HepG2 (cell line): ENCODE data around the gene SLC25A14. TPM values are rescaled to one million over a fixed set of nuclear protein-coding genes. Genes with fewer than 3 reads are reported as not detected.

Experiments
- ATF7 ChIP-seq, 2 experiments: fragments of 450-650 bp in 1 of 2; sonication (generic) in 1 of 2; formaldehyde crosslinking in 1 of 2; IDR thresholded peaks; 2 replicates each; pipeline versions ENCODE4 v1.4.0 to v1.6.1; 2016 to 2020; ENCODE audit warnings: antibody characterized with exemption in 1 of 2, mild to moderate bottlenecking in 1 of 2, missing genetic modification reagents in 1 of 2
- BHLHE40 ChIP-seq: IDR thresholded peaks from 2 replicates; pipeline ENCODE4 v1.6.1; 2011; ENCODE audit warnings: low read length, improper control_type of control experiment
- FOXA1 ChIP-seq, 2 experiments: fragments of 450-650 bp in 1 of 2; sonication (generic) in 1 of 2; formaldehyde crosslinking in 1 of 2; IDR thresholded peaks; 2 replicates each; pipeline versions ENCODE4 v1.4.0 to v1.6.1; 2016 to 2020; ENCODE audit warnings: missing genetic modification reagents in 1 of 2
- FOXK1 ChIP-seq: sonication (generic); formaldehyde crosslinking; IDR thresholded peaks from 2 replicates; pipeline ENCODE4 v1.4.0; 2020; ENCODE audit warnings: low read depth, missing genetic modification reagents, borderline replicate concordance
- GTF3A ChIP-seq: sonication (generic); formaldehyde crosslinking; conservative IDR thresholded peaks from 2 replicates; pipeline ENCODE4 v1.4.0; 2020; ENCODE audit warnings: mild to moderate bottlenecking, missing genetic modification reagents
- HNF4G ChIP-seq, 2 experiments: sonication (generic) in 1 of 2; formaldehyde crosslinking in 1 of 2; IDR thresholded peaks; 2 replicates each; pipeline versions ENCODE4 v1.4.0 to v1.6.1; 2011 to 2020; ENCODE audit warnings: borderline replicate concordance in 2 of 2, low read depth in 2 of 2, mild to moderate bottlenecking in 2 of 2, low read length in 1 of 2, missing genetic modification reagents in 1 of 2, moderate library complexity in 1 of 2
- MAZ ChIP-seq, 2 experiments: sonication (generic) in 1 of 2; formaldehyde crosslinking in 1 of 2; IDR thresholded peaks; 2 replicates each; pipeline versions ENCODE4 v1.5.0 to v1.6.1; 2012 to 2020; ENCODE audit warnings: low read depth in 2 of 2, mild to moderate bottlenecking in 2 of 2, borderline replicate concordance in 1 of 2, improper control_type of control experiment in 1 of 2, low read length in 1 of 2, missing genetic modification reagents in 1 of 2, moderate library complexity in 1 of 2
- MED8 ChIP-seq: sonication (generic); formaldehyde crosslinking; IDR thresholded peaks from 2 replicates; pipeline ENCODE4 v1.8.1; 2023; ENCODE audit warnings: mild to moderate bottlenecking, missing genetic modification reagents; ENCODE audit not compliant: insufficient replicate concordance
- NFKB2 ChIP-seq: sonication (generic); formaldehyde crosslinking; IDR thresholded peaks from 2 replicates; pipeline ENCODE4 v1.4.0; 2020; ENCODE audit warnings: missing genetic modification reagents, borderline replicate concordance
- NFYC ChIP-seq: IDR thresholded peaks from 2 replicates; pipeline ENCODE4 v1.6.1; 2016; ENCODE audit warnings: missing genetic modification reagents, missing compliant biosample characterization
- NR2F6 ChIP-seq, 2 experiments: IDR thresholded peaks; 2 replicates each; pipeline ENCODE4 v1.6.1; 2016; ENCODE audit warnings: antibody characterized with exemption in 1 of 2, mild to moderate bottlenecking in 1 of 2
- PHF20 ChIP-seq: sonication (generic); formaldehyde crosslinking; IDR thresholded peaks from 2 replicates; pipeline ENCODE4 v1.5.0; 2020; ENCODE audit warnings: mild to moderate bottlenecking, missing genetic modification reagents
- POLR2A ChIP-seq, 2 experiments: IDR thresholded peaks; 2 replicates each; pipeline ENCODE4 v1.6.1; 2011; ENCODE audit warnings: low read depth in 2 of 2, low read length in 2 of 2, mild to moderate bottlenecking in 1 of 2, moderate library complexity in 1 of 2; ENCODE audit not compliant: insufficient read depth in 1 of 2
- RXRA ChIP-seq: sonication (generic); formaldehyde crosslinking; IDR thresholded peaks from 2 replicates; pipeline ENCODE4 v1.5.1; 2020; ENCODE audit warnings: missing genetic modification reagents
- SCMH1 ChIP-seq: sonication (generic); formaldehyde crosslinking; IDR thresholded peaks from 2 replicates; pipeline ENCODE4 v1.9.0; 2021; ENCODE audit warnings: missing genetic modification reagents, mild to moderate bottlenecking, borderline replicate concordance
- TAF1 ChIP-seq: sonication (generic); formaldehyde crosslinking; IDR thresholded peaks from 2 replicates; pipeline ENCODE4 v1.4.0; 2020; ENCODE audit warnings: missing genetic modification reagents
- ZNF350 ChIP-seq: sonication (generic); formaldehyde crosslinking; IDR thresholded peaks from 2 replicates; pipeline ENCODE4 v1.4.0; 2020; ENCODE audit warnings: mild to moderate bottlenecking, low read depth, missing genetic modification reagents, borderline replicate concordance
- ZNF468 ChIP-seq: sonication (generic); formaldehyde crosslinking; IDR thresholded peaks from 2 replicates; pipeline ENCODE4 v1.8.0; 2022; ENCODE audit warnings: mild to moderate bottlenecking, moderate library complexity, missing genetic modification reagents
- ZNF605 ChIP-seq: sonication (generic); formaldehyde crosslinking; IDR thresholded peaks from 2 replicates; pipeline ENCODE4 v1.8.0; 2022; ENCODE audit warnings: mild to moderate bottlenecking, missing genetic modification reagents
- ZNF747 ChIP-seq: sonication (generic); formaldehyde crosslinking; IDR thresholded peaks from 2 replicates; pipeline ENCODE4 v1.8.1; 2023; ENCODE audit warnings: missing genetic modification reagents, mild to moderate bottlenecking, borderline replicate concordance
- polyA plus RNA-seq, 8 experiments: library from polyadenylated mRNA; depleted of rRNA in 3 of 8; stranded (reverse) in 7 of 8; unstranded in 1 of 8; fragments of >200 nt; fragmentation: Illumina TruSeq in 4 of 8; extraction: Trizol in 4 of 8; gene quantifications; 2 replicates each; pipeline versions ENCODE4 v1.2.1 to v1.2.3, GENCODE V29; 2011 to 2016; ENCODE audit warnings: low read depth in 4 of 8, missing spikeins in 1 of 8, mixed read lengths in 1 of 8; ENCODE audit not compliant: insufficient read depth in 1 of 8
- total RNA-seq, 5 experiments: library from RNA; depleted of rRNA; stranded (reverse); fragments of >200 nt; fragmentation: Illumina TruSeq; extraction: Trizol; gene quantifications; 2 replicates each; pipeline ENCODE4 v1.2.3, GENCODE V29; 2016; ENCODE audit warnings: low read depth in 1 of 5
- TF ChIP-seq, protein P1 (sequence below): sonication (generic); formaldehyde crosslinking; IDR thresholded peaks from 2 replicates; pipeline ENCODE4 v1.4.0; 2020; ENCODE audit warnings: missing genetic modification reagents
- TF ChIP-seq, protein P2 (sequence below): sonication (generic); formaldehyde crosslinking; IDR thresholded peaks from 2 replicates; pipeline ENCODE4 v1.4.0; 2020; ENCODE audit warnings: low read depth, mild to moderate bottlenecking, missing genetic modification reagents

Gene SLC25A14
- total and polyA plus RNA-seq, 2 of the 13 experiments (the other 11 are each of a cell fraction or from before 2014, with no cell fraction given) = 14.0 to 15.6 TPM

DNA sequence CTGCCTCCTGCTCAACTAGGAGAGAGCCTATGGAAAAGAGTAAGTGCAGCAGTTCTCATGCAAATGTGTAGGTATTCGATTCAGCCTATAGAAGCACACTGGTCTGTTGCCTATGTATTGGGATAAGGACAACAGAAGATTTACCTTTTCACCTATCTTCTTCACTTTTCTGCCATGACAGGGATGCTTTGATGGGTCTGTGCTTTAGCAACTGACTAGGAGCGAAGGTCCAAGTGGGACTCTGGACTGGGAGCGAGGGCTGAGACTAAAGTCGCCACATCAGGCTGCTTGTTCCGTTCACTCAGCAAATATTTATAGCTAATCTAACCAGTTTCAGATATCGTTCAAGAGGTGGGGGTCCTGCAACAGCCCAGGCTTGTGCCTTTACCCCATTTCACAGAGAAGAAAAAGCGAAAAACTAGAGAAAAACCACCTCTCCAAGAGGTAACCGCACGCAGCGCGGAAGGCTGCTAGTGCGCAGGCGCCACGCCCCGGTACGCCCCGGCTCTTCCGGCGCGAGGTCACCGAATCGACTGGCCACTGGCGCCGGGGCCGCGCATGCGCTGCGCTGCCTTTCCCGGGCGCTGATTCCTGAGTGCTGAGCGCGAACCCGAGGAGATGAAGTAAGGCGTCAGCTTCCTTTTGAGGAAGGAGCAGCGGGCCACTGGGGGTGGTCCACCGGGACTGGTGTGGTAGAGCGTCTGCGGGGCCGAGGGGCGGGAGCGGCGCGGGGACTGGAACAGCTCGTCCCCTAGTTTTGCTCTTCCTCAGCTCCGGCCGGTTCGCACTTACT is 61.9 kb downstream of the SLC25A14 start, which contains the start of gene RBMX2 (continued):
- TF ChIP-seq NFKB2 (0 out of 2 replicates have a peak, but pooled peaks have one; percentile 31), RXRA (CRISPR knock-in tag) (0 out of 2 replicates have a peak, but pooled peaks have one; percentile 25), ATF7 (IDR thresholded peaks at IDR 0.05) (no peak), ATF7 (CRISPR knock-in tag; IDR thresholded peaks at IDR 0.05) (no peak), NR2F6 (IDR thresholded peaks at IDR 0.05) (no peak), NR2F6 (CRISPR knock-in tag; IDR thresholded peaks at IDR 0.05) (no peak), BHLHE40 (no peak), ZNF747 (CRISPR knock-in tag) (no peak), PHF20 (CRISPR knock-in tag) (peak; percentile 77), SCMH1 (no peak), ZNF605 (CRISPR knock-in tag) (0 out of 2 replicates have a peak, but pooled peaks have one; percentile 21), MED8 (CRISPR knock-in tag) (no peak), FOXA1 (IDR thresholded peaks at IDR 0.05) (no peak), FOXA1 (CRISPR knock-in tag; IDR thresholded peaks at IDR 0.05) (no peak), FOXK1 (CRISPR knock-in tag) (no peak), POLR2A (IDR thresholded peaks at IDR 0.05; ENCODE audit: insufficient read depth in 1 of 2, low read depth in 2 of 2, low read length in 2 of 2) (peak; percentile 72 to 75), NFYC (CRISPR knock-in tag) (peak; percentile 34; the same call in 1 of the 2 replicates), TAF1 (CRISPR knock-in tag) (peak; percentile 59), GTF3A (CRISPR knock-in tag) (no peak), MAZ (IDR thresholded peaks at IDR 0.05; ENCODE audit: borderline replicate concordance, low read depth, low read length) (no peak), MAZ (CRISPR knock-in tag; IDR thresholded peaks at IDR 0.05; ENCODE audit: low read depth) (no peak), ZNF350 (CRISPR knock-in tag) (no peak; the same call in 1 of the 2 replicates), ZNF468 (CRISPR knock-in tag) (no peak), HNF4G (IDR thresholded peaks at IDR 0.05; ENCODE audit: borderline replicate concordance, low read depth, low read length) (0 out of 2 replicates have a peak, but pooled peaks have one; percentile 25), HNF4G (CRISPR knock-in tag; IDR thresholded peaks at IDR 0.05; ENCODE audit: borderline replicate concordance, low read depth) (no peak)
- TF ChIP-seq, protein P1, sequence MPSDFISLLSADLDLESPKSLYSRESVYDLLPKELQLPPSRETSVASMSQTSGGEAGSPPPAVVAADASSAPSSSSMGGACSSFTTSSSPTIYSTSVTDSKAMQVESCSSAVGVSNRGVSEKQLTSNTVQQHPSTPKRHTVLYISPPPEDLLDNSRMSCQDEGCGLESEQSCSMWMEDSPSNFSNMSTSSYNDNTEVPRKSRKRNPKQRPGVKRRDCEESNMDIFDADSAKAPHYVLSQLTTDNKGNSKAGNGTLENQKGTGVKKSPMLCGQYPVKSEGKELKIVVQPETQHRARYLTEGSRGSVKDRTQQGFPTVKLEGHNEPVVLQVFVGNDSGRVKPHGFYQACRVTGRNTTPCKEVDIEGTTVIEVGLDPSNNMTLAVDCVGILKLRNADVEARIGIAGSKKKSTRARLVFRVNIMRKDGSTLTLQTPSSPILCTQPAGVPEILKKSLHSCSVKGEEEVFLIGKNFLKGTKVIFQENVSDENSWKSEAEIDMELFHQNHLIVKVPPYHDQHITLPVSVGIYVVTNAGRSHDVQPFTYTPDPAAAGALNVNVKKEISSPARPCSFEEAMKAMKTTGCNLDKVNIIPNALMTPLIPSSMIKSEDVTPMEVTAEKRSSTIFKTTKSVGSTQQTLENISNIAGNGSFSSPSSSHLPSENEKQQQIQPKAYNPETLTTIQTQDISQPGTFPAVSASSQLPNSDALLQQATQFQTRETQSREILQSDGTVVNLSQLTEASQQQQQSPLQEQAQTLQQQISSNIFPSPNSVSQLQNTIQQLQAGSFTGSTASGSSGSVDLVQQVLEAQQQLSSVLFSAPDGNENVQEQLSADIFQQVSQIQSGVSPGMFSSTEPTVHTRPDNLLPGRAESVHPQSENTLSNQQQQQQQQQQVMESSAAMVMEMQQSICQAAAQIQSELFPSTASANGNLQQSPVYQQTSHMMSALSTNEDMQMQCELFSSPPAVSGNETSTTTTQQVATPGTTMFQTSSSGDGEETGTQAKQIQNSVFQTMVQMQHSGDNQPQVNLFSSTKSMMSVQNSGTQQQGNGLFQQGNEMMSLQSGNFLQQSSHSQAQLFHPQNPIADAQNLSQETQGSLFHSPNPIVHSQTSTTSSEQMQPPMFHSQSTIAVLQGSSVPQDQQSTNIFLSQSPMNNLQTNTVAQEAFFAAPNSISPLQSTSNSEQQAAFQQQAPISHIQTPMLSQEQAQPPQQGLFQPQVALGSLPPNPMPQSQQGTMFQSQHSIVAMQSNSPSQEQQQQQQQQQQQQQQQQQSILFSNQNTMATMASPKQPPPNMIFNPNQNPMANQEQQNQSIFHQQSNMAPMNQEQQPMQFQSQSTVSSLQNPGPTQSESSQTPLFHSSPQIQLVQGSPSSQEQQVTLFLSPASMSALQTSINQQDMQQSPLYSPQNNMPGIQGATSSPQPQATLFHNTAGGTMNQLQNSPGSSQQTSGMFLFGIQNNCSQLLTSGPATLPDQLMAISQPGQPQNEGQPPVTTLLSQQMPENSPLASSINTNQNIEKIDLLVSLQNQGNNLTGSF = no peak
- TF ChIP-seq, protein P2, sequence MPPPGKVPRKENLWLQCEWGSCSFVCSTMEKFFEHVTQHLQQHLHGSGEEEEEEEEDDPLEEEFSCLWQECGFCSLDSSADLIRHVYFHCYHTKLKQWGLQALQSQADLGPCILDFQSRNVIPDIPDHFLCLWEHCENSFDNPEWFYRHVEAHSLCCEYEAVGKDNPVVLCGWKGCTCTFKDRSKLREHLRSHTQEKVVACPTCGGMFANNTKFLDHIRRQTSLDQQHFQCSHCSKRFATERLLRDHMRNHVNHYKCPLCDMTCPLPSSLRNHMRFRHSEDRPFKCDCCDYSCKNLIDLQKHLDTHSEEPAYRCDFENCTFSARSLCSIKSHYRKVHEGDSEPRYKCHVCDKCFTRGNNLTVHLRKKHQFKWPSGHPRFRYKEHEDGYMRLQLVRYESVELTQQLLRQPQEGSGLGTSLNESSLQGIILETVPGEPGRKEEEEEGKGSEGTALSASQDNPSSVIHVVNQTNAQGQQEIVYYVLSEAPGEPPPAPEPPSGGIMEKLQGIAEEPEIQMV (CRISPR knock-in tag) = no peak
